Fibroblast of lung (primary cell): Measurements from ENCODE around the gene DCAF5. TPM values are rescaled to one million over a fixed set of nuclear protein-coding genes. Genes with fewer than 3 reads are reported as not detected.
A peak's percentile ranks its signal among the peaks of the same experiment; 100 is the strongest.

ENCODE experiments used
- DNase-seq, 2 donors: peaks; one replicate each; pipeline versions ENCODE4 v3.0.0 to v3.0.0-alpha.2; 2010; ENCODE audit warnings: low read depth in 2 of 2
- H2AFZ ChIP-seq: 2 replicates; pipeline ENCODE4 v1.5.1; 2012; ENCODE audit warnings: low read length, control low read depth, inconsistent platforms
- H3K27ac ChIP-seq: 2 replicates; pipeline ENCODE4 v1.5.1; 2011; ENCODE audit warnings: low read length, control low read depth; ENCODE audit not compliant: insufficient read depth
- H3K27me3 ChIP-seq: 2 replicates; pipeline ENCODE4 v1.5.1; 2011; ENCODE audit warnings: mild to moderate bottlenecking, low read length; ENCODE audit not compliant: control insufficient read depth, insufficient read depth
- H3K36me3 ChIP-seq: 2 replicates; pipeline ENCODE4 v1.5.1; 2011; ENCODE audit warnings: low read length; ENCODE audit not compliant: control insufficient read depth, insufficient read depth
- H3K4me1 ChIP-seq: 2 replicates; pipeline ENCODE4 v1.5.1; 2011; ENCODE audit warnings: low read length; ENCODE audit not compliant: control insufficient read depth, insufficient read depth; ENCODE audit errors: extremely low read depth
- H3K4me2 ChIP-seq: 2 replicates; pipeline ENCODE4 v1.5.1; 2011; ENCODE audit warnings: low read length, control low read depth; ENCODE audit not compliant: insufficient read depth; ENCODE audit errors: extremely low read depth
- H3K4me3 ChIP-seq, 4 experiments: fragments of 200-600 bp in 1 of 4; sonication (generic) in 1 of 4; replicated peaks in 1 of 4; 2 replicates each; pipeline ENCODE4 v1.5.1; 2011 to 2016; ENCODE audit warnings: low read length in 4 of 4, low read depth in 3 of 4, mild to moderate bottlenecking in 3 of 4, control low read depth in 2 of 4, inconsistent platforms in 1 of 4, mixed read lengths in 1 of 4; ENCODE audit not compliant: insufficient read depth in 1 of 4; ENCODE audit errors: control extremely low read depth in 1 of 4
- H3K79me2 ChIP-seq: 2 replicates; pipeline ENCODE4 v1.5.1; 2012; ENCODE audit warnings: mild to moderate bottlenecking, low read length, inconsistent platforms; ENCODE audit not compliant: control insufficient read depth, insufficient read depth
- H3K9ac ChIP-seq: 2 replicates; pipeline ENCODE4 v1.5.1; 2011; ENCODE audit warnings: mild to moderate bottlenecking, low read length, control low read depth; ENCODE audit not compliant: insufficient read depth
- H3K9me3 ChIP-seq: 2 replicates; pipeline ENCODE4 v1.5.1; 2012; ENCODE audit warnings: low read depth, low read length; ENCODE audit not compliant: control insufficient read depth, insufficient read depth
- H4K20me1 ChIP-seq: 2 replicates; pipeline ENCODE4 v1.5.1; 2011; ENCODE audit warnings: low read length; ENCODE audit not compliant: control insufficient read depth, insufficient read depth; ENCODE audit errors: extremely low read depth
- CTCF ChIP-seq, 2 donors: IDR thresholded peaks in 1 of 2; conservative IDR thresholded peaks in 1 of 2; 1 replicate in 1 of 2; 2 replicates in 1 of 2; pipeline ENCODE4 v1.5.1; 2011 to 2012; ENCODE audit warnings: low read length in 2 of 2, control low read depth in 1 of 2, inconsistent platforms in 1 of 2, low read depth in 1 of 2, mild to moderate bottlenecking in 1 of 2
- EZH2 ChIP-seq: IDR thresholded peaks from 2 replicates; pipeline ENCODE4 v1.5.1; 2012; ENCODE audit warnings: low read length, control low read depth, mild to moderate bottlenecking; ENCODE audit errors: missing control alignments
- polyA plus RNA-seq, 2 donors: library from polyadenylated mRNA; depleted of rRNA in 1 of 2; stranded (reverse) in 1 of 2; unstranded in 1 of 2; fragments of >200 nt; gene quantifications; 2 replicates each; pipeline ENCODE4 v1.2.1, GENCODE V29; 2011 to 2012; ENCODE audit warnings: missing spikeins in 1 of 2
- total RNA-seq: library from RNA; depleted of rRNA; stranded (reverse); fragments of >200 nt; gene quantifications from 2 replicates; pipeline ENCODE4 v1.2.1, GENCODE V29; 2014

Gene DCAF5
- total and polyA plus RNA-seq, 2 donors (not counting 1 experiment from before 2014, with no cell fraction given), result 16.8 to 31.8 TPM

GRCh38 chr14:69012256-69012953 lies 140.5 kb downstream of the DCAF5 start:
- Histone ChIP-seq H2AFZ (no peak overlapping the region), H3K79me2 (no peaks in the 10 kb centered on the region), H3K27me3 (no peaks in the 10 kb centered on the region), H3K9me3 (no peaks in the 10 kb centered on the region), H3K4me3 (no peak overlapping the region), H3K4me2 (no peak overlapping the region), H4K20me1 (no peaks in the 10 kb centered on the region), H3K4me1 (peaks cover 5% of the 10 kb centered on the region), H3K9ac (no peak overlapping the region), H3K36me3 (no peaks in the 10 kb centered on the region), H3K27ac (no peak overlapping the region)
- TF ChIP-seq CTCF (conservative IDR thresholded peaks at IDR 0.05 in 1 of 2, IDR thresholded peaks at IDR 0.05 in 1 of 2; ENCODE audit: low read depth in 1 of 2, low read length in 2 of 2), result no peak
- TF ChIP-seq EZH2, result no peak
- peak; percentile 26 to 64 for DNase-seq

DNA sequence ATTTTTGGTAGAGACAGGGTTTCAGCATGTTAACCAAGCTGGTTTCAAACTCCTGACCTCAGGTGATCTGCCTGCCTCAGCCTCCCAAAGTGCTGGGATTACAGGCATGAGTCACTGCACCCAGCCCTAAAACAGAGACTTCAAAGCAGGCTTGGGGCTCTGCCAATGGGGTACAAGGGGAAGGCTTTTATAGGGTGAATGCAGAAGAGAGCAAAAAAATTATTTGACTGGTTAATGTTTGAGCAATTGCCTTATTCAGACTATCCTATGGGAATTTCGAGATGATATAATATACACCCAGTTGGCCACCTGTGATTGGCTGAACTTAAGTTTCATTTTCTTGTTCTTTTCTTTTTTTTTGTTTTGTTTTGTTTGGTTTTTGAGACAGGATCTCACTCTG lies 142.3 kb downstream of the DCAF5 start:
- Histone ChIP-seq H4K20me1 (no peaks in the 10 kb centered on the region), H3K4me1 (peaks cover 8% of the 10 kb centered on the region), H3K4me2 (no peak overlapping the region), H3K79me2 (no peaks in the 10 kb centered on the region), H2AFZ (no peak overlapping the region), H3K4me3 (no peak overlapping the region), H3K36me3 (no peaks in the 10 kb centered on the region), H3K9me3 (no peaks in the 10 kb centered on the region), H3K27me3 (no peaks in the 10 kb centered on the region), H3K9ac (no peak overlapping the region), H3K27ac (no peak overlapping the region)
- peak in 1 of 2 donors; percentile 45 for DNase-seq
- TF ChIP-seq CTCF (conservative IDR thresholded peaks at IDR 0.05 in 1 of 2, IDR thresholded peaks at IDR 0.05 in 1 of 2; ENCODE audit: low read depth in 1 of 2, low read length in 2 of 2), result no peak
- TF ChIP-seq EZH2, result no peak

DNA sequence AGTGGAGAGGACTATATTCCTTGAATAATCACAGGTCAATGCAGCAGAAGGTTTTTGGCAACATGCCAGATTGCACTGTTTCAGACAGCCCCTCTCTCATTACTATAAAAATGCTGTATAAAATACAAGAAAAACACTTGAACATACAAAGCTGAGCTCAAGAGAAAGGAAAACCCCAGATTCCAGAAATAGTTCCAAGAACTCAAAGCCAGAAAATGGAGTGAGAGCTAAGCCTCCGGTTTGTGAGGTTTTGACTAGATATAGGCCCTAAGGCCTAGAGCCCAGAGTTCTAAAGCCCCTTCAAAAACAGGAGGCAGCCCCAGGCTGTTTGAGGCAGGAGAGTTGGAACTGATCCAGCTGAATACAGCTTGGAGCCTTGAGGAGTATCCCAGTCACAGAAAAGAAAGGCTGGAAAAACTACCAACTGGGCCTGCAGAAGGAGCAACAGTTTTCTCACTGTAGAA lies 144.5 kb downstream of the DCAF5 start:
- H2AFZ ChIP-seq, result no peak overlapping the region
- H3K4me1 ChIP-seq, result peaks cover 13% of the 10 kb centered on the region
- no peaks in the 10 kb centered on the region for H3K79me2 ChIP-seq
- no peaks in the 10 kb centered on the region for H4K20me1 ChIP-seq
- TF ChIP-seq CTCF (conservative IDR thresholded peaks at IDR 0.05 in 1 of 2, IDR thresholded peaks at IDR 0.05 in 1 of 2; ENCODE audit: low read depth in 1 of 2, low read length in 2 of 2) (no peak), EZH2 (no peak)
- H3K4me2 ChIP-seq, result no peak overlapping the region
- no peaks in the 10 kb centered on the region for H3K9me3 ChIP-seq
- no peaks in the 10 kb centered on the region for H3K27me3 ChIP-seq
- H3K27ac ChIP-seq, result no peak overlapping the region
- peak; percentile 8 to 73 for DNase-seq
- no peak overlapping the region for H3K4me3 ChIP-seq
- no peaks in the 10 kb centered on the region for H3K36me3 ChIP-seq
- H3K9ac ChIP-seq, result no peak overlapping the region
